HepG2 (cell line): ENCODE results near the gene BAIAP2L1. TPM values are rescaled to one million over a fixed set of nuclear protein-coding genes. Genes with fewer than 3 reads are reported as not detected.

Experiments
- ATAC-seq: fragments of 200-7000 bp; cut with Tn5 transposase; 3 replicates; pipeline ENCODE4 v1.9.1; 2020; ENCODE audit warnings: mild to moderate bottlenecking, moderate library complexity
- BruUV-seq: library from RNA; stranded (reverse); fragments of 400-500 nt; replicated peaks from 2 replicates; lab custom pipeline; 2021; lab: Mats Ljungman, UMichigan
- CTCF ChIA-PET: fragments of 300-600 bp; formaldehyde crosslinking; extraction: SDS; loops from one replicate; lab custom pipeline; 2021; ENCODE audit warnings: low total read pairs, inconsistent platforms, low intra/inter-chr PET ratio; lab: Yijun Ruan, JAX
- POLR2A ChIA-PET: fragments of 350-600 bp; sonication (Branson Sonifier 250); formaldehyde crosslinking; loops from one replicate; lab custom pipeline; 2020; ENCODE audit warnings: antibody characterized with exemption, inconsistent platforms; lab: Yijun Ruan, JAX
- DNase-seq: peaks from one replicate; pipeline ENCODE4 v3.0.0-alpha.2; 2015; ENCODE audit warnings: low spot score
- FAIRE-seq: peaks from 3 replicates; lab custom pipeline; 2011; peaks lifted over from hg19 to GRCh38; lab: Jason Lieb, UNC
- H2AFZ ChIP-seq: one replicate; pipeline ENCODE4 v1.6.1; 2011; ENCODE audit warnings: low read length, inconsistent platforms
- H3K27ac ChIP-seq: fragments of 300-600 bp; 3 replicates; pipeline ENCODE4 v1.8.0; 2011; ENCODE audit warnings: mixed run types, mild to moderate bottlenecking, mixed read lengths, low read length, inconsistent platforms; ENCODE audit not compliant: insufficient read depth; ENCODE audit errors: extremely low read length
- H3K27me3 ChIP-seq, 2 experiments: fragments of 200-600 bp in 1 of 2; 2 replicates in 1 of 2; 3 replicates in 1 of 2; pipeline versions ENCODE4 v1.6.0 to v1.8.0; 2011; ENCODE audit warnings: low read length in 2 of 2, mild to moderate bottlenecking in 2 of 2, moderate library complexity in 2 of 2, inconsistent platforms in 1 of 2; ENCODE audit not compliant: insufficient read depth in 2 of 2, control insufficient read depth in 1 of 2
- H3K36me3 ChIP-seq, 2 experiments: fragments of 200-600 bp in 1 of 2; replicated peaks in 1 of 2; 2 replicates in 1 of 2; 3 replicates in 1 of 2; pipeline versions ENCODE4 v1.5.1 to v1.8.0; 2011; ENCODE audit warnings: low read length in 2 of 2, inconsistent platforms in 1 of 2; ENCODE audit not compliant: insufficient read depth in 2 of 2, control insufficient read depth in 1 of 2
- H3K4me1 ChIP-seq: 2 replicates; pipeline ENCODE4 v1.5.1; 2012; ENCODE audit warnings: low read length, inconsistent platforms; ENCODE audit not compliant: insufficient read depth
- H3K4me2 ChIP-seq: 2 replicates; pipeline ENCODE4 v1.6.0; 2011; ENCODE audit warnings: low read depth, low read length, inconsistent platforms
- H3K4me3 ChIP-seq, 3 experiments: fragments of 200-600 bp in 1 of 3; sonication (generic), shearing (Covaris generic) in 1 of 3; replicated peaks in 1 of 3; 2 replicates each; pipeline ENCODE4 v1.5.1; 2011 to 2016; ENCODE audit warnings: low read length in 3 of 3, inconsistent platforms in 2 of 3, low read depth in 2 of 3, mild to moderate bottlenecking in 2 of 3, control low read depth in 1 of 3, mixed read lengths in 1 of 3; ENCODE audit not compliant: insufficient read depth in 1 of 3
- H3K79me2 ChIP-seq: one replicate; pipeline ENCODE4 v1.6.1; 2011; ENCODE audit warnings: low read length, inconsistent platforms; ENCODE audit not compliant: insufficient read depth
- H3K9ac ChIP-seq: 2 replicates; pipeline ENCODE4 v1.6.0; 2011; ENCODE audit warnings: mild to moderate bottlenecking, low read depth, low read length, inconsistent platforms; ENCODE audit not compliant: insufficient read depth
- H3K9me3 ChIP-seq: 2 replicates; pipeline ENCODE4 v1.5.1; 2012; ENCODE audit warnings: mild to moderate bottlenecking, low read length
- H4K20me1 ChIP-seq: 2 replicates; pipeline ENCODE4 v1.6.0; 2011; ENCODE audit warnings: inconsistent platforms, mild to moderate bottlenecking, low read length, moderate library complexity; ENCODE audit not compliant: insufficient read depth
- BRCA1 ChIP-seq: sonication (generic); formaldehyde crosslinking; IDR thresholded peaks from 2 replicates; pipeline ENCODE4 v1.4.0; 2020; ENCODE audit warnings: missing genetic modification reagents
- CBFB ChIP-seq: sonication (generic); formaldehyde crosslinking; IDR thresholded peaks from 2 replicates; pipeline ENCODE4 v1.4.0; 2020; ENCODE audit warnings: missing genetic modification reagents
- HDAC1 ChIP-seq: sonication (generic); formaldehyde crosslinking; IDR thresholded peaks from 2 replicates; pipeline ENCODE4 v1.5.1; 2020; ENCODE audit warnings: mild to moderate bottlenecking, missing genetic modification reagents
- MED8 ChIP-seq: sonication (generic); formaldehyde crosslinking; IDR thresholded peaks from 2 replicates; pipeline ENCODE4 v1.8.1; 2023; ENCODE audit warnings: mild to moderate bottlenecking, missing genetic modification reagents; ENCODE audit not compliant: insufficient replicate concordance
- RBFOX2 ChIP-seq: fragments of 200-400 bp; formaldehyde crosslinking; IDR thresholded peaks from 2 replicates; pipeline ENCODE4 v1.6.1; 2017; ENCODE audit warnings: low read depth, mild to moderate bottlenecking, low read length
- REST ChIP-seq, 2 experiments: IDR thresholded peaks; 2 replicates each; pipeline ENCODE4 v1.6.1; 2011 to 2012; ENCODE audit warnings: low read length in 2 of 2, borderline replicate concordance in 1 of 2, low read depth in 1 of 2, mild to moderate bottlenecking in 1 of 2, moderate library complexity in 1 of 2
- SALL1 ChIP-seq: sonication (generic); formaldehyde crosslinking; IDR thresholded peaks from 2 replicates; pipeline ENCODE4 v1.8.0; 2022; ENCODE audit warnings: mild to moderate bottlenecking, missing genetic modification reagents
- TBL1XR1 ChIP-seq: fragments of 150-350 bp; IDR thresholded peaks from 2 replicates; pipeline ENCODE4 v1.6.1; 2014; ENCODE audit warnings: borderline replicate concordance, low read length; ENCODE audit not compliant: partially characterized antibody
- ZNF274 ChIP-seq: sonication (generic); formaldehyde crosslinking; IDR thresholded peaks from 2 replicates; pipeline ENCODE4 v1.5.1; 2020; ENCODE audit warnings: mild to moderate bottlenecking, missing genetic modification reagents
- ZNF619 ChIP-seq: sonication (generic); formaldehyde crosslinking; IDR thresholded peaks from 2 replicates; pipeline ENCODE4 v1.4.0; 2020; ENCODE audit warnings: mild to moderate bottlenecking, missing genetic modification reagents
- ZNF670 ChIP-seq: sonication (generic); formaldehyde crosslinking; IDR thresholded peaks from 2 replicates; pipeline ENCODE4 v1.8.0; 2022; ENCODE audit warnings: mild to moderate bottlenecking, missing genetic modification reagents, borderline replicate concordance
- WGBS: methylation state at CpG from one replicate; pipeline ENCODE4 v1.1.6; 2017; ENCODE audit warnings: low lambda C conversion rate; 5-methylcytosine and 5-hydroxymethylcytosine counted together
- in situ Hi-C: cut with HindIII; loops from 2 replicates; pipeline ENCODE4 v1.10.0; 2017; ENCODE audit warnings: low pct_unique_long_range_greater_than_20kb; ENCODE audit not compliant: extremely low pct_ligation_motif_present
- intact Hi-C: fragments of 100-400 bp; cut with micrococcal nuclease; formaldehyde crosslinking; loops from one replicate; pipeline ENCODE4 v1.10.0; 2022; ENCODE audit not compliant: unreplicated experiment
- polyA plus RNA-seq, 8 experiments: library from polyadenylated mRNA; depleted of rRNA in 3 of 8; stranded (reverse) in 7 of 8; unstranded in 1 of 8; fragments of >200 nt; fragmentation: Illumina TruSeq in 4 of 8; extraction: Trizol in 4 of 8; gene quantifications; 2 replicates each; pipeline versions ENCODE4 v1.2.1 to v1.2.3, GENCODE V29; 2011 to 2016; ENCODE audit warnings: low read depth in 4 of 8, missing spikeins in 1 of 8, mixed read lengths in 1 of 8; ENCODE audit not compliant: insufficient read depth in 1 of 8
- total RNA-seq, 5 experiments: library from RNA; depleted of rRNA; stranded (reverse); fragments of >200 nt; fragmentation: Illumina TruSeq; extraction: Trizol; gene quantifications; 2 replicates each; pipeline ENCODE4 v1.2.3, GENCODE V29; 2016; ENCODE audit warnings: low read depth in 1 of 5
- TF ChIP-seq, protein P1 (sequence below): sonication (generic); formaldehyde crosslinking; IDR thresholded peaks from 2 replicates; pipeline ENCODE4 v1.5.1; 2020; ENCODE audit warnings: missing genetic modification reagents, mild to moderate bottlenecking, borderline replicate concordance
- TF ChIP-seq, protein P2 (sequence below): sonication (generic); formaldehyde crosslinking; IDR thresholded peaks from 2 replicates; pipeline ENCODE4 v1.5.0; 2020; ENCODE audit warnings: missing genetic modification reagents

Gene BAIAP2L1
- total and polyA plus RNA-seq, 2 of the 13 experiments (the other 11 are each of a cell fraction or from before 2014, with no cell fraction given) = 13.0 to 21.5 TPM

DNA sequence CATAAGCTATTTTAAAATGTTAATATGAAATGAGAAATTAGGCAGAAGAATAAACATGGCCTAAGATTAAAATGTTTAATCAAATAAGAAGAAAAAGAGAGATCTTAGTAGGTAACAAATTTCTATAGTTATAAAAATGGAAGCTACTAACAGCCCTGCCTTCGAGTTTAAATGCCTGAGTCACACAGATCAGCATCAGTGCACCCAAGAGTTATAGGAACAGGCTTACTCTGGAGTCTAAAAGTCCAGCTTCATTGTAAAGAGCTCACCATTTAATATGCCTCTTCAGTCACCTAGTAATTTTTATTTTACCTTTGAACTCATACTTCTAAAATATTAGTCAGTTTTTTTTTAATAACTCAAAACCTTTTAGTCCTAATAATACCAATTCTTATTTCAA is 66.8 kb downstream of the BAIAP2L1 start (continued):
- no peak for TF ChIP-seq REST (IDR thresholded peaks at IDR 0.05; ENCODE audit: borderline replicate concordance in 1 of 2, low read depth in 1 of 2, low read length in 2 of 2)

- CTCF ChIA-PET = no interaction called here
- in situ Hi-C loops = no loop called here
- DNase-seq (no peak), ATAC-seq (no peak), FAIRE-seq (no peak)
- BruUV-seq = no TSS peak
- no peak overlapping the region for H3K9ac ChIP-seq
- no peak overlapping the region for H3K4me2 ChIP-seq
- no peaks in the 10 kb centered on the region for H4K20me1 ChIP-seq
- TF ChIP-seq ZNF274 (CRISPR knock-in tag) = no peak
- no peak for TF ChIP-seq BRCA1
- no peak for TF ChIP-seq ZNF670 (CRISPR knock-in tag)
- TF ChIP-seq MED8 = no peak
- no peak for TF ChIP-seq SALL1 (CRISPR knock-in tag)
- TF ChIP-seq, protein P1, sequence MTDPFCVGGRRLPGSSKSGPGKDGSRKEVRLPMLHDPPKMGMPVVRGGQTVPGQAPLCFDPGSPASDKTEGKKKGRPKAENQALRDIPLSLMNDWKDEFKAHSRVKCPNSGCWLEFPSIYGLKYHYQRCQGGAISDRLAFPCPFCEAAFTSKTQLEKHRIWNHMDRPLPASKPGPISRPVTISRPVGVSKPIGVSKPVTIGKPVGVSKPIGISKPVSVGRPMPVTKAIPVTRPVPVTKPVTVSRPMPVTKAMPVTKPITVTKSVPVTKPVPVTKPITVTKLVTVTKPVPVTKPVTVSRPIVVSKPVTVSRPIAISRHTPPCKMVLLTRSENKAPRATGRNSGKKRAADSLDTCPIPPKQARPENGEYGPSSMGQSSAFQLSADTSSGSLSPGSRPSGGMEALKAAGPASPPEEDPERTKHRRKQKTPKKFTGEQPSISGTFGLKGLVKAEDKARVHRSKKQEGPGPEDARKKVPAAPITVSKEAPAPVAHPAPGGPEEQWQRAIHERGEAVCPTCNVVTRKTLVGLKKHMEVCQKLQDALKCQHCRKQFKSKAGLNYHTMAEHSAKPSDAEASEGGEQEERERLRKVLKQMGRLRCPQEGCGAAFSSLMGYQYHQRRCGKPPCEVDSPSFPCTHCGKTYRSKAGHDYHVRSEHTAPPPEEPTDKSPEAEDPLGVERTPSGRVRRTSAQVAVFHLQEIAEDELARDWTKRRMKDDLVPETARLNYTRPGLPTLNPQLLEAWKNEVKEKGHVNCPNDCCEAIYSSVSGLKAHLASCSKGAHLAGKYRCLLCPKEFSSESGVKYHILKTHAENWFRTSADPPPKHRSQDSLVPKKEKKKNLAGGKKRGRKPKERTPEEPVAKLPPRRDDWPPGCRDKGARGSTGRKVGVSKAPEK (CRISPR knock-in tag) = no peak
- no peak for TF ChIP-seq HDAC1 (CRISPR knock-in tag)
- TF ChIP-seq CBFB (CRISPR knock-in tag) = no peak
- TF ChIP-seq TBL1XR1 = no peak
- TF ChIP-seq, protein P2, sequence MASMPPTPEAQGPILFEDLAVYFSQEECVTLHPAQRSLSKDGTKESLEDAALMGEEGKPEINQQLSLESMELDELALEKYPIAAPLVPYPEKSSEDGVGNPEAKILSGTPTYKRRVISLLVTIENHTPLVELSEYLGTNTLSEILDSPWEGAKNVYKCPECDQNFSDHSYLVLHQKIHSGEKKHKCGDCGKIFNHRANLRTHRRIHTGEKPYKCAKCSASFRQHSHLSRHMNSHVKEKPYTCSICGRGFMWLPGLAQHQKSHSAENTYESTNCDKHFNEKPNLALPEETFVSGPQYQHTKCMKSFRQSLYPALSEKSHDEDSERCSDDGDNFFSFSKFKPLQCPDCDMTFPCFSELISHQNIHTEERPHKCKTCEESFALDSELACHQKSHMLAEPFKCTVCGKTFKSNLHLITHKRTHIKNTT (CRISPR knock-in tag) = no peak
- TF ChIP-seq ZNF619 (CRISPR knock-in tag) = no peak
- TF ChIP-seq RBFOX2 = no peak
- no peaks in the 10 kb centered on the region for H3K27me3 ChIP-seq
- peaks cover 0 to 8% of the 10 kb centered on the region in 2 experiments; a peak in 1 of 5 replicates for H3K36me3 ChIP-seq
- no peak overlapping the region for H2AFZ ChIP-seq
- no peaks in the 10 kb centered on the region for H3K79me2 ChIP-seq
- intact Hi-C loops = no loop called here
- H3K4me3 ChIP-seq = no peak overlapping the region
- POLR2A ChIA-PET = no interaction called here
- H3K9me3 ChIP-seq = no peaks in the 10 kb centered on the region
- 98% methylated on average over 5 of the region's 5 CpGs for WGBS
- no peak overlapping the region for H3K27ac ChIP-seq
- no peaks in the 10 kb centered on the region for H3K4me1 ChIP-seq
Observed at GRCh38 chr7:98330926-98331529, 69.9 kb downstream of the BAIAP2L1 start.
